HG02973 (cell line): ENCODE data around the gene CNGB1.
"Not testable (repeated sequence)": the region's sequence is repeated elsewhere in the genome, so short reads cannot be mapped to it uniquely, and the experiment has no call there.

Source experiments
- ATAC-seq: cut with Tn5 transposase; IDR thresholded peaks from one replicate; pipeline ENCODE4 v1.9.1; 2021; ENCODE audit warnings: moderate library complexity; ENCODE audit not compliant: unreplicated experiment

Gene CNGB1

DNA sequence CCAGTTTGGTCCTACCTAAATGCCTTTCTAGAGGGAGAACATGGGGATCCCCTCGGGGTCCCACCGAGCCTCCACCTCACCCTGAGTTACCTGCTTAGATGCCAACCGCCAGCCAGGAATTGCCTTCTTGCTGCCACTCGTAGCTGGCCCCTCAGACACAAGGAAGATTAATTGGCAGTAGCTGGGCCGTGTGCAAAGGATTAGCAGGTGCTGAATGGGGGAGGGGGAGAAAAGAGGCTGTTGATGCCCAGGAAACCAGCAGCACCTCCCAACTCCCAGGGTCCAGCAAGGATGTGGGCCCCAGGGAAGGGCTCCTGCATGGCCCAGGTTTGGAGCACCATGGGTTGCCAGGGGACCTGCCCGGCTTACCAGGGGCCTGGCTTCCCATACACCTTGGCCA, at the start of gene CNGB1:
TSS of gene CNGB1 (minus strand) at position 159 of the 400 bp plus-strand sequence. CDS start 3,842 bp downstream, outside the sequence.
- ATAC-seq: no peak

DNA sequence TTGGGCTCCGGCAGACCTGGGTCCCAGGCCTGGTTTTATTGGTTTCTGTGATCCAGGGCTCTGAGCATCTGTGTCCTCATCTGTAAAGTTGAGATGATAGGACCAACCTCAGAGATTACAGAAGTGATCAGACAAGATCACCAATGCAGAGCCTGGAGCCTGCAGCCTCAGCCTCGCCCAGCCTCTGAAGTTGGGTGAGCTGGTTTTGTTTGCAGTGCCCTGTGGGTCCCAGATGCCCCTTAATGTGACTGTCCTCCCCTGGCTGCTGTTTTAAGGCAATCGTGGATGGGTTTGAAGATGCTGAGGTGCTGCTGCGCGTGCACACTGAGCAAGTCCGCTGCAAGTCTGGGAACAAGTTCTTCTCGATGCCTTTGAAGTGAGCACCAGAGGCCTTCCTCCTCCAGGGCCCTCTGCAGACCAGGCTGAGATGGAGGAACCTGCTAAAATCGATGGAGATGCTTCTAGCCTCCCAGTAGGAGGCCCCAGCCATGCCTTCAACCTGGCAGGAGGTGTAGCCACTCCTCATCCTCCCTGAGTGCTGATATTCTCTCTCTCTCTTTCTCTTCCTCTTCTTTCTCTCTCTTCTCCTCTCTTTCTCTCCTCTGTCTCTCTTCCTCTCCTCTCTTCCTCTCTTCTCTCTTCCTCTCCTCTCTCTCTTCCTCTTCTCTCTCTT, 49.1 kb upstream of the CNGB1 start:
- ATAC-seq: no peak

DNA sequence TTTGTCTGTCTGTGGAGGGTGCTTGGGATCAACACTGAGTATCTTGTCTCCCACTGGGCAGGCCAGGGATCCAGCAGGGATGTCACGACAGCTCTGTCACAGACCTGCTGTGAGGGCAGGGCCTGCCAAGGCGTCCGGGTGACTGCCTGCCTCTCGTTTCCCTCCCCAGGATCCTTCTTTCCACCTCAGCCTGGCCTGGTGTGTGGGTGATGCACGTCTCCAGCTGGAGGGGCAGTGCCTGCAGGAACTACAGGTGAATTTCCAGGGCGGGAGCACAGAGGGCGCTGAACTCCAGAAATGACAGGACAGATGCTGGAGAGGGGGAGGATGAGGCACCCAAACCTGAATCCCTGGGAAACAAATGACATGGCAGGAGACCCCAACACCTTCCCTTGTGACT, 47.9 kb upstream of the CNGB1 start:
- no peak for ATAC-seq

DNA sequence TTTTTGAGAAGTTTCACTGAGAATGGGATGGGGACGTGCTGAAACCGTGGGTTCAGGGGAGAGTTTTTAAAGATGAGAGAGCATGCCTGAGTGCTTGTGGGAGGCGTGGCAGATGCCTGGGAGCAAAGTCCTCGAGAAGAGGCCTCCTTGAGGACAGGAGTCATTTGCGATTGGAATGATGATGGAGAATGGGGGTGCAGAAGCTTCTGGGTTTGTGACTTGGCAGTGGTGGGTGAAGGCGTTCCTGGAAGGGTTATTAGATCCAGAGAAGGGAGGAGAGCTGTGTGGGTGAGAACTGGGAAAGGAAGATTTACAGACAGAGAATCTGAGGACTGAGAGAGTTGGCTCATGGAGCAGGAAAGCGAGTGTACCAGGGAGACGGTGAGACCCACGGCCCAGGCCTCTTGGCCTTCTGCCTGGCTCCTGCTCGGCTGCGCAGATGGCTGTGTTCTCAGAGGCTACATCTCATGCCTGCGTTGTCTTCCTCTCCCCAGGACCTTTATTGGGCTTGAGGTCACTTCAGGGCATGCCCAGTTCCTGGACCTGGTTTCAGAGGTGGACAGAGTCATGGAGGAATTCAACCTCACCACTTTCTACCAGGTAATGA, 46.0 kb upstream of the CNGB1 start:
- no peak for ATAC-seq

DNA sequence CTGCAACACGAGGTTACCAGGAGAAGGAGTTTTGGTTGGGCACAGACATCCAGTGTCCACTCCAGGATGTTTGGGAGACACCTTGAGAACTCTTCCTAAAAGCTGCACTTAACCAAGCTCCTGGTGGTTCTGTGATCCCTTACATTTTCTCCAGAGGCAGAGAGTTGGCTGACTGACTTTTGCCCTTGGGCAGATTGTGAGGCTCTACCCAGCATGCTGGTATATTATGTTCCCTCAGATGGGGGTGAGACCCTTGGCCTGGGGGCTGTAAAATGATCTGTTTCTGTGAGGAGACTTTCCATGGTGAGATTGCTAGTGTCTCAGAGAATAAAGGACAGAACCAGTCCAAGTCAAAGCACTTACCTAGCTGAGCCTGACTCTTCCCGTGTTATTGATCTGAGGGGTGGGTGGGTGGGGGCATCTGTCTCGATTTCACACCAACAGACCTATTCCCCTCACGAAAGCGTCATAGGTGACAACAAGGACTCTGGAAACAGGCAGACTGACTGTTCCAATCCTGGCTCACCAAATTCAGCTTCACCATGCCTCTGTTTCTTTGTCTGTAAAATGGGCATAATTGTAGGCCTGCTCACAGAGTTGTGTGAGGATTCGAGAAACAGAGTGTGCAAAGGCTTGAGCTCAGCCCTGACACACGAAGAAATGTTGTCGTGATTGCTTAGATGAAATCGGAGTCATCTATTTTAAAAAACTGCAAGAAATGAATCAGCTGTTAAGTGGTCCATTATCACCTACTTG, 42.5 kb upstream of the CNGB1 start:
- no peak for ATAC-seq

DNA sequence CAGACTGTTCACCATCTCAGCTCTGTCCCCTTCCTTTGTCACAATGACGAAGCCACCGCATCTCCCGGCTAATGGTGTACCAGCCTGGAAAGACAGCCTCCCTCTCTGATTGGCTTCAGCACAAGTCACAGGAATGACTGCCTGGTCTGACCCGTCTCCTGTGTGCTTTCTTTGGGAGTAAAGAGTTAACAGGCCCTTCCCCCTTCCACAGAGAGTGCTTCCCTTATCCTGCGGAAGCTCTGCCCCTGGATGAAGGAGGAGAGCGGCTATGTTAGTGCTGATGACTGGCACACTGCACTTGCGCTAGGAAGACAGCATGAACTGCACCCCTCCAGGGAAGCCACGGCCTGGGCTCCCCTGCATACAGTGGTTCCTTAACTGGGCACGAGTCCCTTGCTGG, 41.6 kb upstream of the CNGB1 start:
- ATAC-seq: no peak

DNA sequence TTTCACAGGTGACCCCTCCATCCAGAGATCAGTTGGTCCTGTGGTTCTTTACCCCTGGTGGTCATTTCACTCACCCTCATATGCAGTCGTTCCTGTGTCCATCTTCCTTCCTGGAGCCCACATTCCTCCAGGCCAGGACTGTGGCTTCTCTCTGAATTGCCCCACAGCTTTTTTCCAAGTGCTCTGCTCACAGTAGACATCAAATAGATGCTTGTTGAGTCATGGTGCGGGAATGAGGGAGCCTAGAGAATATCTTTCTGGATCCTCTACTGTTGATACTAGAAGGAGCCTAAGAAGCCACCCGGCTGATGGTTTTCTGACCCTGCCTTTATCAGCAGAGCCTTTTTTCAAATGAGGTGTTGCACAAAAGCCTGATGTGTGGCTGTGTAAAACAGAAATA, 40.7 kb upstream of the CNGB1 start:
- no peak for ATAC-seq

DNA sequence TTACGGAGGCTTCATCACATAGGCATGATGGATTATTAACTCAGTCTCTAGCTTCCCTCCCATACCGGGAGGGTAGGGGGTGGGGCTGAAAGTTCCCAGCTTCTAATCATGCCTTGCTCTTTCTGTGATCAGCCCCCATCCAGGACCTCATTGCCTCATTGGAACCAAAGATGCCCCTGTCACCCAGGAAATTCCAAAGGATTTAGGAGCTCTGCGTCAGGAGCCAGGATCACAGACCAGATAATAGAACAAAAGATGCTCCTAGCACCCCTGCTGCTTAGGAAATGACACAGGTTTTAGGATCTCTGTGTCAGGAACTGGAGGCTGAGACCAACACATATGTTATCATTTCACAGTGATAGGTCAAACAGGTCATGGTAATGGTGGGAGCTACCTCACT, 40.0 kb upstream of the CNGB1 start:
- no peak for ATAC-seq

DNA sequence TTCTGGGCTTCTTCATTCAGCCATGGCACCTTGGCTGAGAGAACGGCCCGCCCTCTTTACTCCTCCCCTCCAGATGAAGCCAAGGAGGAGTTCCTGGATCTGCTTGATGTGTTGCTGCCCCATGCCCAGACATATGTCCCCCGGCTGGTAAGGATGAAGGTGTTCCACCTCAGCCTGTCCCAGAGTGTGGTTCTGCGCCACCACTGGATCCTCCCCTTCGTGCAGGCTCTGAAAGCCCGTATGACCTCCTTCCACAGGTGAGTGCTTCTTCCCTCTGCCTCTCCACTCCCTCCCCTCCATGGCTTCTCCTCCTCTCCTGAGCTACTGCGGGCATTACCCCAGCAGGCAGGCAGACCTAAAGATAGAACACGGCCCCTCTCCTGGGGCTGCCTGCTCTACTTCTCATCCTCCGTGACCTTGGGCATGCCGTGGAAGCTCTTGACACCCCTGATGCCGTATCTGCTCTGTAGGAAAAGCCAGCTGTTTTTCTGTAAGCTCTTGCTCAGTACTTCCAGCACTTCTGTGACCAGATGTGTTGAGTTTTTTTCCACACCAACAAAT, 39.0 kb upstream of the CNGB1 start:
- ATAC-seq: no peak

DNA sequence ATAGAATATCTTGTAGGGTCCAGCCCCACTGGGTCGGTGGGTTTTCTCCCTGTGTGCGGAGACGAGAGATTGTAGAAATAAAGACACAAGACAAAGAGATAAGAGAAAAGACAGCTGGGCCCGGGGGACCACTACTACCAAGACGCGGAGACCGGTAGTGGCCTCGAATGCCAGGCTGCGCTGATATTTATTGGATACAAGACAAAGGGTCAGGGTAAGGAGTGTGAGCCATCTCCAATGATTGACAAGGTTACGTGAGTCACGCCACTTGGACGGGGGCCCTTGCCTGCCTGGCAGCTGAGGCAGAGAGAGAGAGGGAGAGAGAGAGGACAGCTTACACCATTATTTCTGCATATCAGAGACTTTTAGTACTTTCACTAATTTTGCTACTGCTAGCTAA, 33.8 kb upstream of the CNGB1 start:
- not testable (repeated sequence) for ATAC-seq

DNA sequence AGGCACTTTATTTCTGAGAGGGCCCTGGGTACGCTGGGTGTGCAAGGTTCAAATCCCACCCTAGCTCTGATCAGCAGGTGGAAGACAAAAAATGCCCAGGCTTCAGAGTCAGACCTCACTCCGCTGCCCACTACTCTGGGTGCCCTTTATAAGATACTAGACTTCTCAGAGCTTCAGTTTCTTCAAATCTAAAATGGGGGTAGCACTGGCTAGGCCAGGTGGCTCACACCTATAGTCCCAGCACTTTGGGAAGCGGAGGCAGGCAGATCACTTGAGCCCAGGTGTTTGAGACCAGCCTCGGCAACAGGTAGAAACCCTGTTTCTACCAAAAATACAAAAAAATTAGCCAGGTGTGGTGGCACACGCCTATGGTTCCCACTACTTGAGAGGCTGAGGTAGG, 32.0 kb upstream of the CNGB1 start:
- ATAC-seq: no peak

DNA sequence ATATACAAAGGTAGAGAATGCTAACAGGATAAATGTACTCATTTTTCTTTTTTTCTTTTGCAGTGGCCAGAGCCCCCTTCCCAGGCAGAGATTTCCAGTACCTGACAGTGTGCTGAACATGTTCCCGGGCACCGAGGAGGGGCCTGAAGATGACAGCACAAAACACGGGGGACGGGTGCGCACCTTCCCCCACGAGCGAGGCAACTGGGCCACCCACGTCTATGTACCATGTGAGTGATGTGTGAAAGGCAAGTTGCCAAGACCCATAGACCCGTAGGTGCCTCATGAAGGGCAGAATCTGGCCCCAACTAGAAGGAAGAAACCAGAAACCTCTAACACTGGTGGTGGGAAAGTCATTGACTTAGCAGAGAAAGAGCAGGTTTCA, 31.5 kb upstream of the CNGB1 start:
- ATAC-seq: no peak

DNA sequence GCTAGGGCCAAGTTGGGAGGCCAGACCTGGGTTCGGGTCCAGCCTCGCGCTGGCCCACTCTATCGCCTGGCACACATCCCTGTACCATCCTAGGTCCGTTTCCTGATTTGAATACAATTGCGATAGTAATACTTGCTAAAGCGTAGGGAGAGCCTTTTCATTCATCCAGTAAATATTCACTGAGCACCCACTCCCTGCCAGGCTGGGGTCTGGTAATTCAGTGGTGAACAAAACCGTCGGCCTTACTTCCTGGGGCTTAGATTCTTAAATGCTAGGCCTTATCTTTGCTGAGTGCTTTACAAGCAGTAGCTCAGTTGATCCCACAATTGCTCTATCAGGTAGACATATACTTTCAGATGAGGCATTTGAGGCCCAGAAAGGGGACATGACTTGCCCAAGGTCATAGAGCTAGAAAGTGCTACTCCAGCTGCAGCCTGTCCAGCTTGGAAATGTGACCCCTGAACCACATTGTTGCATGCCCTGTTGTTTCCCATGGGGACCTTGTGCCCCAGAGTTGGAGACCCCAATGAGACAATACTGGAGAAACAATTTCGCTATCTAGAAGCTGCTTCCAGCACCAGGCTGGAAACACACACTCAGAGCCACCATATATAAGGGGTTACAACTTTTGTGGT, 31.0 kb upstream of the CNGB1 start:
- ATAC-seq: no peak

DNA sequence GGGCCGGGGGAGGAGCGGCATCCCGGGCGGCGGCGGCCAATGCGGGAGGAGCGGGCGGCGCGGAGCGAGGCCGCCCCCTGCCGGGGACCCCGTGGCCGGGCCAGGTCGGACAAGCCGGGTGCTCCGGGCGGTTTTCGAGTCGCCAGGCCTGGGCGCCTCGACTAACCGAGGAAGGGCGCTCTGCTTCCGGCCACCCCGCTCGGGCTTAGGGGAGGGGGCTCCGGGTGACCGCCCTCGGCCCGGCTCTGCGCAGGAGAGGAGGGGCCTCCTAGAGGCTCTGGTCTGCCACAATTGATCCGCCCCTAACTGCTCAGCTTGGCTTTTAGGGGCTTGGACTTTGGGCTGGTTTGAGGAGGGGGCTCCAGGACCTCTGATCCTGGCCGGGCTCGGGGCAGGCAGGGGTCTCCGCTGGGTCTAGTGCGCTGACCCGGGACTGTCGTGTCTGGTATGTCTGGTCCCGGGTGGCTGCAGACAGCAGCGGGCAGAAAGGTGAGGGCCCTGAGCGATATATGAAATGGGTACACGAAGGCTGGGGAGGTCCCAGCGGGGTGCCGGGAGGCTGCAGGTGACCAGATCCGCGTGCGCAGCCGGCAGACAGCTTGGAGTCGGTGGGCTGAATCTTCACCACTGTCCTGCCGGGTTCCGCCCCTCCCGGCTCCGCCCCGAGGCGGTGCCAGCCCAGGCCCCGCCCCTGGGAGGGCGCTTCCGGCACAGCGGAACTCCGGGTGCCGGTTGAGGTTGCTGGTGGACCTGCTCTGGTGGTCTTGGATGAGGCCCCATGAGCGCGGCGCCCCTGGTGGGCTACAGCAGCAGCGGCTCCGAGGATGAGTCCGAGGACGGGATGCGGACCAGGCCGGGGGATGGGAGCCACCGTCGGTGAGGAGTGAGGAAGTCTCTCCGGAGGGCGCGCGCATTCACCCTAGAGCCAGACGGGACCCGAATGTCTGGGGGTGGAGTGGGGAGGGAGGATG, 30.1 kb upstream of the CNGB1 start, which contains the start of gene USB1:
TSS of gene USB1 (plus strand) at position 702 of the 971 bp plus-strand sequence. CDS start at position 779, 77 bp downstream.
- peak; percentile 70 for ATAC-seq

DNA sequence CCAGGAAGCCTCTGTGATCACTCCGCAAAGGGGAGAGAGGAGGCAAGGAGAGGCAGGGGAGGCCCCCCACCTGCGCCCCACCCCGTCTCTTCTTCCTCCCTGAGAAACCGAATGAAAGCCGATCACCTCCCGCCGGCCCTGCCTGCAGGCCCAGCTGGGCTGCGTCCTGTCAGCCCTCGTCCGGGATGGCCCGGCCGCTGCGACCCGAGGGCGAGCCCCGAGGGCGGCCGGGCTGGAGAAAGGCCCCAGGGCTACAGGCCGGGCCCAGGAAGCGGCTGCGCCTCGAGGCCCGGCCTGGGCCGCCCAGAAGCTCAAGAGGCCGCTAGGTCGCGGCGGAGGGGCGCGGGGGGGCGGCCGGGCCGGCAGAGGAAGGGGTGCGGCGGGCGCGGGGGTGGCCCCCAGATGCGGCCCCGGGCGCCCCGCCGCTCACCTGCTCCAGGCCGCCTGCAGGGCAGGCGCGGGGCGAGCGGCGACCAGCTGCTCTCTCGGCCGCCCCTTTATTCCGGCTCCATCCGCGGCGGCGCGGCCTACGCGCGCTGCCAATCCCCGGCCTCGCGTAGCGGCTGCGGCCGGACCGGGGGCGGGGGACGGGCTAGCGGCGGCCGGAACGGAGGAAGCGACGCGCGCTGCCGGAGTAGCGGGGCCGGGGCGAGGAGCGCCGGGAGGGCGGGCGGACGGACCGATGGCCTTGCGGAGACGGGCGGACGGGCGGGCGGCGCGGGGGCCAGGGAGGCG, 29.2 kb upstream of the CNGB1 start, which contains the start of gene ZNF319:
TSS of gene ZNF319 (minus strand) at position 702 of the 735 bp plus-strand sequence. CDS start 2,407 bp downstream, outside the sequence.
- peak; percentile 27 for ATAC-seq

DNA sequence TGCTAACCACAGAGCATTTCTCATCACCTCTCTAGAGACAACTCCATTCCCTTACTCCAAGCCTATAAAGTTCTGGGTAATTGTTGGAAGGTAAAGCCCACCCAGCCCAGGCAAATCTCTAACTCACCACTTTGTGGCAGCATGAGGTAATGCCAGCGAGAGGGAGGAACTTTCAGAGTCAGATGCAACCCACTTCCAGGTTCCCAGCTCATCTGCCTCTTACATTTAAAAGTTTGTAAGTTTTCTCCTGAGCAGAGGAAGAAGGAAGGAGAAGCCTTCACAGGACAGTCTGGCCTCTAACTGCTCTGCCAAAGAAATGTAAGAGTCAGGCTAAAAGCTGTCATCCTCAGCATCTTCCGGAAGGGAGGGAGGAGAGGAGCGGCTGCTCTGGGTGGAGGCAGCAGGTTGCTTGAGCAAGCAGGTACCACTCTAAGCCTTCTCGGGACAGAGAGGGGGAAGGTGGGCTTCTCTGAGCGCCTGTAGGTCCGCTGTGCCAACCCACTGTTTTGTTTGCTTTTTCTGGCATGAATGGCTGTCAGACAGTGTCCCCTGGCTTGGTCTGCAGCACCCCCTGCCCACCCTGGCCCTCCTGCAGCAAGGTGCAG, 28.5 kb upstream of the CNGB1 start:
- ATAC-seq: no peak

DNA sequence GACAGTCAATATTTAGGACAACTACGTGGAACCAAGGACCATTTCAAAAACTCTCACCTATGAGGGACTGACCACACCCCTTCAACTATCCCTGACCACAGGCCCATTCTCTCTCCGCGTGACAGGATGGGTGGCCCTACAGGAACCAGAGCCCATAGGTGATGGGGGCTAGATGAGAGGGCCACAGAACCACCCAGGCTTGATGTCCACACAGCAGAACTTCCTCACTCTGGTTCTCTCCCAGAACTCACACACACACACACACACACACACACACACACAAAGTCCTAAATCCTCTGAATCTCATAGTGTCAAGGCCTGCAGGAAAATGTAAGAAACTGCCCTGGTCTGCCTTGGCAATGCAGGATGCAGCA, 28.1 kb upstream of the CNGB1 start:
- ATAC-seq: no peak

DNA sequence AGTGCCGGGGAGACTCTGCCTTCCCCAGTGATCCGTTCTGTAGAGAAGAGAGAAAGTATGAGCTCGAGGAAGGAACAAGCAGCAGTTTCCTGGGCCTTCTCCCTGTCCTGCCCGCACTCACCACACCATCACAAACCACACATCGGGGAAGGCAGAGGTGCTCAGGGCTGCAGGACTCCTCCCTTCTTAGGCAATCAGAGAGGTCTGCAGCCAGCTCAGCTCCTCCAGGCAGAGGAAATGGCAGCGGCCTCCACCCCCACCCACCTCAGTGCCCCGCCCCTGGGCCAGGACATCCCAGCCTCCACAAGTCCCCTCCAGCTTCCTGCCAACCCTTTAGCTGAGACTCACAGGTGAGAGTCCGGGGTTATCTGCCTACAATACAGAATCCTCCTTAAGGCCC, 27.6 kb upstream of the CNGB1 start:
- ATAC-seq: no peak
